H1 (cell line): Measurements from ENCODE around the gene TTC21A. TPM values are rescaled to one million over a fixed set of nuclear protein-coding genes. Genes with fewer than 3 reads are reported as not detected.

Experiments used
- CTCF ChIA-PET: fragments of 300-600 bp; sonication (Branson Sonifier 250); formaldehyde crosslinking; loops from one replicate; lab custom pipeline; 2021; ENCODE audit not compliant: partially characterized antibody; lab: Charles Lee
- POLR2A ChIA-PET: fragments of 300-600 bp; sonication (Branson Sonifier 250); formaldehyde crosslinking; loops from one replicate; lab custom pipeline; 2021; ENCODE audit warnings: inconsistent platforms; ENCODE audit not compliant: partially characterized antibody; lab: Charles Lee
- DNase-seq, 2 experiments: peaks; one replicate each; pipeline versions ENCODE4 v3.0.0 to v3.0.0-alpha.2; 2010 to 2022; ENCODE audit warnings: low spot score in 2 of 2, low read depth in 1 of 2, mixed read lengths in 1 of 2
- FAIRE-seq: peaks from 2 replicates; lab custom pipeline; 2011; peaks lifted over from hg19 to GRCh38; lab: Jason Lieb, UNC
- H2AFZ ChIP-seq: 2 replicates; pipeline ENCODE4 v1.8.1; 2012; ENCODE audit warnings: low read length, inconsistent platforms
- H2AK5ac ChIP-seq: 2 replicates; pipeline ENCODE4 v1.6.1; 2013; ENCODE audit warnings: low read depth, low read length
- H2BK120ac ChIP-seq: replicated peaks from 2 replicates; pipeline ENCODE3; 2013; ENCODE audit warnings: low read depth, low read length, inconsistent platforms
- H2BK12ac ChIP-seq: 2 replicates; pipeline ENCODE4 v1.6.1; 2013; ENCODE audit warnings: low read depth, low read length
- H2BK15ac ChIP-seq: 2 replicates; pipeline ENCODE4 v1.6.1; 2013; ENCODE audit warnings: low read length
- H2BK20ac ChIP-seq: 2 replicates; pipeline ENCODE4 v1.6.1; 2013; ENCODE audit warnings: low read length
- H2BK5ac ChIP-seq: 2 replicates; pipeline ENCODE4 v1.6.1; 2013; ENCODE audit warnings: low read depth, low read length
- H3K14ac ChIP-seq: 2 replicates; pipeline ENCODE4 v1.6.1; 2013; ENCODE audit warnings: inconsistent platforms; ENCODE audit not compliant: insufficient read length
- H3K18ac ChIP-seq: 2 replicates; pipeline ENCODE4 v1.6.1; 2013; ENCODE audit warnings: low read length; ENCODE audit errors: extremely low read depth
- H3K23ac ChIP-seq: 2 replicates; pipeline ENCODE4 v1.6.1; 2013; ENCODE audit warnings: inconsistent platforms; ENCODE audit not compliant: insufficient read length
- H3K23me2 ChIP-seq: 2 replicates; pipeline ENCODE4 v1.6.1; 2013; ENCODE audit warnings: low read depth, low read length
- H3K27ac ChIP-seq: 2 replicates; pipeline ENCODE4 v1.6.1; 2011; ENCODE audit warnings: low read depth, low read length, inconsistent platforms
- H3K27me3 ChIP-seq, 4 experiments: replicated peaks in 1 of 4; 1 replicate in 1 of 4; 2 replicates in 3 of 4; pipeline versions ENCODE4 v1.6.1 to v1.8.1; 2011 to 2013; ENCODE audit warnings: low read length in 3 of 4, mild to moderate bottlenecking in 3 of 4, inconsistent platforms in 2 of 4, mixed read lengths in 2 of 4, moderate library complexity in 1 of 4; ENCODE audit not compliant: control insufficient read depth in 3 of 4, insufficient read depth in 3 of 4; ENCODE audit errors: extremely low read depth in 1 of 4
- H3K36me3 ChIP-seq, 4 experiments: 2 replicates each; pipeline versions ENCODE4 v1.6.1 to v1.8.1; 2011 to 2013; ENCODE audit warnings: mild to moderate bottlenecking in 4 of 4, low read length in 3 of 4, moderate library complexity in 2 of 4, control low read depth in 1 of 4, inconsistent platforms in 1 of 4; ENCODE audit not compliant: insufficient read depth in 4 of 4, control insufficient read depth in 2 of 4
- H3K4ac ChIP-seq: replicated peaks from 2 replicates; pipeline ENCODE3; 2013; ENCODE audit warnings: low read length, low read depth, mixed read lengths, inconsistent platforms; ENCODE audit not compliant: insufficient read length
- H3K4me1 ChIP-seq, 4 experiments: replicated peaks in 1 of 4; 1 replicate in 1 of 4; 2 replicates in 3 of 4; pipeline versions ENCODE4 v1.6.1 to v1.8.1; 2011 to 2013; ENCODE audit warnings: low read length in 3 of 4, inconsistent platforms in 2 of 4, mixed read lengths in 1 of 4; ENCODE audit not compliant: insufficient read depth in 4 of 4, control insufficient read depth in 3 of 4
- H3K4me2 ChIP-seq, 2 experiments: 2 replicates each; pipeline versions ENCODE4 v1.6.1 to v1.8.1; 2011 to 2013; ENCODE audit warnings: low read depth in 2 of 2, low read length in 2 of 2, control low read depth in 1 of 2, inconsistent platforms in 1 of 2, mild to moderate bottlenecking in 1 of 2; ENCODE audit not compliant: insufficient read depth in 1 of 2
- H3K4me3 ChIP-seq, 4 experiments: fragments of 200-600, 300-600 bp in 1 of 4; sonication (generic), shearing (Covaris generic), sonication (Bioruptor Twin) in 1 of 4; 2 replicates each; pipeline versions ENCODE4 v1.5.1 to v1.8.1; 2011 to 2016; ENCODE audit warnings: low read length in 4 of 4, low read depth in 3 of 4, control low read depth in 2 of 4, inconsistent platforms in 2 of 4, mild to moderate bottlenecking in 2 of 4, mixed read lengths in 1 of 4, moderate library complexity in 1 of 4; ENCODE audit not compliant: insufficient read depth in 2 of 4; ENCODE audit errors: extremely low read depth in 1 of 4
- H3K56ac ChIP-seq: replicated peaks from 2 replicates; pipeline ENCODE3; 2013; ENCODE audit warnings: low read depth, mild to moderate bottlenecking, mixed read lengths, low read length, inconsistent platforms; ENCODE audit not compliant: insufficient read length
- H3K79me1 ChIP-seq: 2 replicates; pipeline ENCODE4 v1.6.1; 2013; ENCODE audit warnings: low read depth, low read length, control low read depth
- H3K79me2 ChIP-seq, 2 experiments: 2 replicates each; pipeline versions ENCODE4 v1.6.1 to v1.8.1; 2012 to 2013; ENCODE audit warnings: low read length in 2 of 2, mild to moderate bottlenecking in 2 of 2, inconsistent platforms in 1 of 2; ENCODE audit not compliant: insufficient read depth in 2 of 2, control insufficient read depth in 1 of 2
- H3K9ac ChIP-seq, 4 experiments: replicated peaks in 1 of 4; 1 replicate in 1 of 4; 2 replicates in 3 of 4; pipeline versions ENCODE4 v1.6.1 to v1.8.1; 2011 to 2013; ENCODE audit warnings: low read depth in 3 of 4, low read length in 3 of 4, control low read depth in 2 of 4, mild to moderate bottlenecking in 2 of 4, moderate library complexity in 2 of 4, inconsistent platforms in 1 of 4; ENCODE audit errors: extremely low read depth in 1 of 4
- H3K9me3 ChIP-seq, 2 experiments: 2 replicates each; pipeline versions ENCODE4 v1.6.1 to v1.8.1; 2012 to 2013; ENCODE audit warnings: mild to moderate bottlenecking in 2 of 2, moderate library complexity in 2 of 2, control low read depth in 1 of 2, inconsistent platforms in 1 of 2, low read depth in 1 of 2, low read length in 1 of 2, mixed read lengths in 1 of 2; ENCODE audit not compliant: insufficient read depth in 2 of 2
- H4K20me1 ChIP-seq, 2 experiments: replicated peaks in 1 of 2; 2 replicates each; pipeline versions ENCODE3 to v1.8.1; 2011 to 2013; ENCODE audit warnings: inconsistent platforms in 2 of 2, low read length in 2 of 2, mild to moderate bottlenecking in 1 of 2; ENCODE audit not compliant: insufficient read depth in 2 of 2, control insufficient read depth in 1 of 2
- H4K5ac ChIP-seq: 2 replicates; pipeline ENCODE4 v1.6.1; 2013; ENCODE audit warnings: low read length, low read depth, mixed read lengths, inconsistent platforms; ENCODE audit not compliant: insufficient read length
- H4K8ac ChIP-seq: 2 replicates; pipeline ENCODE4 v1.8.0; 2013; ENCODE audit warnings: mild to moderate bottlenecking, moderate library complexity, low read length, inconsistent platforms; ENCODE audit not compliant: insufficient read depth; ENCODE audit errors: extremely low read depth
- H4K91ac ChIP-seq: replicated peaks from 2 replicates; pipeline ENCODE3; 2013; ENCODE audit warnings: low read length, mixed read lengths, inconsistent platforms; ENCODE audit not compliant: insufficient read length
- BRCA1 ChIP-seq: IDR thresholded peaks from 2 replicates; pipeline ENCODE4 v1.6.1; 2012; ENCODE audit warnings: low read depth, low read length, improper control_type of control experiment
- RXRA ChIP-seq: IDR thresholded peaks from 2 replicates; pipeline ENCODE4 v1.6.1; 2011; ENCODE audit warnings: low read depth, mild to moderate bottlenecking, low read length, moderate library complexity; ENCODE audit not compliant: insufficient read depth
- WGBS, 2 experiments: shearing (Covaris generic) in 1 of 2; methylation state at CpG; one replicate each; pipeline versions ENCODE4 v1.1.6 to v1.1.7; 2013 to 2015; ENCODE audit warnings: low lambda C conversion rate in 2 of 2, mixed read lengths in 2 of 2, inconsistent platforms in 1 of 2, low coverage in 1 of 2, missing lambda C conversion rate in 1 of 2; ENCODE audit not compliant: insufficient replicate concordance in 2 of 2, insufficient coverage in 1 of 2, insufficient read length in 1 of 2; ENCODE audit errors: extremely low coverage in 1 of 2, missing lambda C conversion rate in 1 of 2; 5-methylcytosine and 5-hydroxymethylcytosine counted together
- polyA plus RNA-seq, 7 experiments: library from polyadenylated mRNA; depleted of rRNA in 3 of 7; stranded (reverse) in 5 of 7; unstranded in 2 of 7; fragments of >200 nt in 5 of 7; fragments of 200-250 nt in 2 of 7; gene quantifications; 1 replicate in 5 of 7; 2 replicates in 1 of 7; 4 replicates in 1 of 7; pipeline versions ENCODE4 v1.2.1 to v1.2.3, GENCODE V29; 2011 to 2013; ENCODE audit warnings: missing spikeins in 2 of 7, mixed read lengths in 2 of 7
- total RNA-seq: library from RNA; stranded (reverse); fragmentation: NEBNext Ultra II Directional; extraction: Animal tissue kit (Norgen Biotek cat#: 25700); gene quantifications from 2 replicates; pipeline ENCODE4 v1.2.1, GENCODE V29; 2021

TTC21A gene
- total and polyA plus RNA-seq, 2 of the 8 experiments (the other 6 are each of a cell fraction or from before 2014, with no cell fraction given): 2.3 to 2.8 TPM

- Histone ChIP-seq H3K4me3 (no peak overlapping the region), H3K56ac (no peak overlapping the region), H4K8ac (0 out of 2 replicates have a peak overlapping the region, but pooled peaks have one; percentile 60), H3K27ac (no peak overlapping the region), H4K5ac (no peak overlapping the region), H4K20me1 (peaks cover 0 to 3% of the 10 kb centered on the region in 2 experiments), H3K23ac (no peak overlapping the region), H2BK20ac (no peak overlapping the region), H3K79me1 (no peaks in the 10 kb centered on the region), H3K27me3 (peaks cover 0 to 2% (median 0%) of the 10 kb centered on the region in 4 experiments; a peak in 1 of 7 replicates), H2AFZ (no peak overlapping the region), H3K4ac (no peak overlapping the region), H3K79me2 (no peaks in the 10 kb centered on the region), H2AK5ac (no peak overlapping the region), H3K14ac (no peak overlapping the region), H2BK5ac (no peak overlapping the region), H3K23me2 (no peaks in the 10 kb centered on the region; the same call in 1 of the 2 replicates), H3K9ac (no peak overlapping the region), H3K18ac (no peak overlapping the region), H3K4me1 (no peaks in the 10 kb centered on the region), H2BK120ac (no peak overlapping the region), H3K36me3 (peaks cover 22 to 57% (median 50%) of the 10 kb centered on the region in 4 experiments), H4K91ac (no peak overlapping the region), H3K4me2 (no peak overlapping the region), H2BK15ac (no peak overlapping the region)
- WGBS, 2 experiments: 91% methylated on average over 7 of the region's 7 CpGs; no CpG with 5 or more reads in 1 of the 2 experiments
- no peak for FAIRE-seq
- peak in 1 of 2 experiments; percentile 6 for DNase-seq
- CTCF ChIA-PET: interaction anchor here (3.2 kb wide), 1 partner anchor 194 kb away, joined by 16 read pairs; no protein-coding TSS in a partner anchor
- TF ChIP-seq BRCA1 (no peak), RXRA (no peak)
- TF ChIP-seq, all 59 proteins: peak for 0
- H3K9me3 ChIP-seq: no peaks in the 10 kb centered on the region
- H2BK12ac ChIP-seq: no peak overlapping the region
- POLR2A ChIA-PET: interaction anchor here (0.6 to 0.8 kb wide), 2 partner anchors 21 to 27 kb away, joined by 3 read pairs; no protein-coding TSS in a partner anchor
Measured at GRCh38 chr3:39094851-39095677, 12.4 kb upstream of the TTC21A start.
